CD4-positive, alpha-beta T cell (primary cell): Measurements from ENCODE around the gene PRSS48. TPM values are rescaled to one million over a fixed set of nuclear protein-coding genes. Genes with fewer than 3 reads are reported as not detected.

Experiments used
- ATAC-seq: fragments of 200-7000 bp; cut with Tn5 transposase; one replicate; pipeline ENCODE4 v1.10.0; 2022; ENCODE audit warnings: mild to moderate bottlenecking; ENCODE audit not compliant: poor library complexity
- CTCF ChIA-PET: fragments of 350-600 bp; sonication (Branson Sonifier 250); formaldehyde crosslinking; loops from one replicate; lab custom pipeline; 2021; ENCODE audit warnings: antibody characterized with exemption, inconsistent platforms; lab: Charles Lee
- POLR2A ChIA-PET: fragments of 350-600 bp; sonication (Branson Sonifier 250); formaldehyde crosslinking; loops from one replicate; lab custom pipeline; 2021; ENCODE audit warnings: antibody characterized with exemption, inconsistent platforms; lab: Charles Lee
- DNase-seq, 14 experiments: peaks; one replicate each; pipeline ENCODE4 v3.0.0-alpha.2; 2013 to 2020; ENCODE audit warnings: mixed read lengths in 2 of 14
- H3K27ac ChIP-seq, 2 donors: one replicate each; pipeline versions ENCODE4 v1.5.1 to v1.7.0; 2013; ENCODE audit warnings: low read length in 2 of 2, low read depth in 1 of 2, mild to moderate bottlenecking in 1 of 2
- H3K27me3 ChIP-seq, 2 experiments: 1 replicate in 1 of 2; 2 replicates in 1 of 2; pipeline versions ENCODE4 v1.6.1 to v1.7.0; 2013; ENCODE audit warnings: low read length in 2 of 2, control low read depth in 1 of 2, mild to moderate bottlenecking in 1 of 2, moderate library complexity in 1 of 2; ENCODE audit not compliant: insufficient read depth in 2 of 2, control insufficient read depth in 1 of 2
- H3K36me3 ChIP-seq: one replicate; pipeline ENCODE4 v1.6.1; 2013; ENCODE audit warnings: low read length, control low read depth; ENCODE audit not compliant: insufficient read depth
- H3K4me1 ChIP-seq: one replicate; pipeline ENCODE4 v1.6.1; 2013; ENCODE audit warnings: low read length, control low read depth; ENCODE audit not compliant: insufficient read depth
- H3K4me3 ChIP-seq: one replicate; pipeline ENCODE4 v1.5.1; 2013; ENCODE audit warnings: mild to moderate bottlenecking, low read length, moderate library complexity
- H3K9me3 ChIP-seq, 2 experiments: 1 replicate in 1 of 2; 2 replicates in 1 of 2; pipeline versions ENCODE4 v1.6.1 to v1.7.0; 2013; ENCODE audit warnings: low read length in 2 of 2, mild to moderate bottlenecking in 2 of 2, control low read depth in 1 of 2, moderate library complexity in 1 of 2; ENCODE audit not compliant: control insufficient read depth in 1 of 2, insufficient read depth in 1 of 2
- H3K27ac Mint-ChIP-seq: one replicate; pipeline ENCODE4 v1.8.0; 2020; ENCODE audit warnings: mixed read lengths
- H3K27me3 Mint-ChIP-seq: one replicate; pipeline ENCODE4 v1.8.0; 2021; ENCODE audit warnings: mixed read lengths
- H3K36me3 Mint-ChIP-seq: one replicate; pipeline ENCODE4 v1.8.0; 2021; ENCODE audit warnings: low read depth, mixed read lengths
- H3K4me1 Mint-ChIP-seq: one replicate; pipeline ENCODE4 v1.8.0; 2021; ENCODE audit warnings: low read depth, mixed read lengths
- H3K4me3 Mint-ChIP-seq: one replicate; pipeline ENCODE4 v1.8.0; 2020; ENCODE audit warnings: mild to moderate bottlenecking, mixed read lengths
- H3K9me3 Mint-ChIP-seq: one replicate; pipeline ENCODE4 v1.8.0; 2020; ENCODE audit warnings: mixed read lengths
- intact Hi-C, 2 experiments: fragments of 100-400 bp; cut with DNase I in 1 of 2; cut with micrococcal nuclease in 1 of 2; formaldehyde crosslinking; loops; one replicate each; pipeline versions ENCODE4 v1.15.1 to v1.9.0; 2023 to 2025; cut with DNase I, micrococcal nuclease
- total RNA-seq, 174 experiments: library from RNA in 2 of 174; stranded (reverse) in 2 of 174; gene quantifications; one replicate each; pipeline ENCODE4 v1.2.3 and lab custom pipeline; 2021 to 2026
- TF ChIP-seq, protein P1 (sequence below): fragments of 200-600 bp; IDR thresholded peaks from one replicate; pipeline ENCODE4 v1.8.0; 2022; ENCODE audit warnings: antibody characterized with exemption, mild to moderate bottlenecking

The PRSS48 gene
- total RNA-seq, 2 experiments from 2014 or later = not detected

DNA sequence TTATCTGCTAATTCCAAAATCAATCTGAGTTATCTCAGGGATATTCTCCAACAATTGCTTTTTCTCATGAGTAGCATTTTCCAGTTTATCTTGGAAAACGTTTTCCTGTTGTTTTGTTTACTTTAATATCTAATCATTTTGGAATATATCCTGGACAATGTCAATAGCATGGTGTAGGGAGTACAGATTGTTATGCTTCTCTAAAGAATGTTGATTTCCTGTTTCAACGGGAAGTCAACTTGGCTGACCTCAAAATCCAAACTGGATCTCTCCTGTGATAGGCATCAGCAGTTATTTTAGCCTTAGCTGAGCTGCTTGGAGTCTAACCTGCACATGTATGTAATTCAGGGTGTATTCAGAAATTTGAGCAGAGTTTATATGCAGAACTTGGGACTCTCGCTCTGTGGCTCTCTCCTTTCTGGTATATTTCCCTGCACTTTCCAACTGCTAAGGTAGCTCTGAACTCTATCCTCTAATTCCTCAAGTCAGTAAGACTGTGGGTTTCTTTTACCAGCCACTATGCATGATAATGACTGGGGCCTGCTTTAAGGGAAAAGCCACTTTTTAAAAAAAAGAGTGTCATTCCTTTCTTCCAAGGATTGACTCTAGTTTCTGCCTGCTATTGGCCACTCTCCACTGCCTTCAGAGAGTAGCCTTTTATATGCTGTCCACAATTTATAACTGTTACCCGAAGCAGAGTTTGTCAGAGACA is 7.7 kb downstream of the PRSS48 start:
- CTCF ChIA-PET = no interaction called here
- no peak overlapping the region for H3K27ac Mint-ChIP-seq
- Histone ChIP-seq H3K9me3 (no peaks in the 10 kb centered on the region), H3K4me1 (no peaks in the 10 kb centered on the region), H3K4me3 (no peak overlapping the region), H3K27me3 (no peaks in the 10 kb centered on the region), H3K36me3 (no peaks in the 10 kb centered on the region), H3K27ac (no peak overlapping the region)
- H3K4me1 Mint-ChIP-seq = no peaks in the 10 kb centered on the region
- no peak for ATAC-seq
- peaks cover 8% of the 10 kb centered on the region for H3K9me3 Mint-ChIP-seq
- H3K36me3 Mint-ChIP-seq = no peaks in the 10 kb centered on the region
- POLR2A ChIA-PET = no interaction called here
- no peak overlapping the region for H3K4me3 Mint-ChIP-seq
- TF ChIP-seq, protein P1, sequence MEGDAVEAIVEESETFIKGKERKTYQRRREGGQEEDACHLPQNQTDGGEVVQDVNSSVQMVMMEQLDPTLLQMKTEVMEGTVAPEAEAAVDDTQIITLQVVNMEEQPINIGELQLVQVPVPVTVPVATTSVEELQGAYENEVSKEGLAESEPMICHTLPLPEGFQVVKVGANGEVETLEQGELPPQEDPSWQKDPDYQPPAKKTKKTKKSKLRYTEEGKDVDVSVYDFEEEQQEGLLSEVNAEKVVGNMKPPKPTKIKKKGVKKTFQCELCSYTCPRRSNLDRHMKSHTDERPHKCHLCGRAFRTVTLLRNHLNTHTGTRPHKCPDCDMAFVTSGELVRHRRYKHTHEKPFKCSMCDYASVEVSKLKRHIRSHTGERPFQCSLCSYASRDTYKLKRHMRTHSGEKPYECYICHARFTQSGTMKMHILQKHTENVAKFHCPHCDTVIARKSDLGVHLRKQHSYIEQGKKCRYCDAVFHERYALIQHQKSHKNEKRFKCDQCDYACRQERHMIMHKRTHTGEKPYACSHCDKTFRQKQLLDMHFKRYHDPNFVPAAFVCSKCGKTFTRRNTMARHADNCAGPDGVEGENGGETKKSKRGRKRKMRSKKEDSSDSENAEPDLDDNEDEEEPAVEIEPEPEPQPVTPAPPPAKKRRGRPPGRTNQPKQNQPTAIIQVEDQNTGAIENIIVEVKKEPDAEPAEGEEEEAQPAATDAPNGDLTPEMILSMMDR = no peak
- DNase-seq = no peak
- H3K27me3 Mint-ChIP-seq = peaks cover 7% of the 10 kb centered on the region
- intact Hi-C loops = no loop called here

DNA sequence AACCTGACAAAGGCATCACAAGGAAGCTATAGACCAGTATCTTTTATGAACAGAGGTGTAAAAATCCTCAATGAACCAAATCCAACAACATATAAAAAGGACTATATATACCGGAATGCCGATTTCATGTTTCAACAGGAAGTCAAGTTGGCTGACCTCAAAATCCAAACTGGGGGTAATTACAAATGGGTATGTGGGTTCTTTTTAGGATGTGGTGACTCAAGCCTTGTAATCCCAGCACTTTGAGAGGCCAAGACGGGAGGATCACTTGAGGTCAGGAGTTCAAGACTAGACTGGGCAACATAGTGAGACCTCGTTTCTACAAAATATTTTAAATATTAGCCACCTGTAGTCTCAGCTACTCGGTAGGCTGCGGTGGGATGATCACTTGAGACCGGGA is 10.4 kb downstream of the PRSS48 start:
- no peaks in the 10 kb centered on the region for H3K36me3 ChIP-seq
- peaks cover 8% of the 10 kb centered on the region for H3K9me3 Mint-ChIP-seq
- DNase-seq = no peak
- H3K9me3 ChIP-seq = no peaks in the 10 kb centered on the region
- H3K4me3 Mint-ChIP-seq = no peak overlapping the region
- no peaks in the 10 kb centered on the region for H3K4me1 Mint-ChIP-seq
- intact Hi-C loops = no loop called here
- no peak overlapping the region for H3K27ac ChIP-seq
- POLR2A ChIA-PET = no interaction called here
- ATAC-seq = no peak
- H3K4me3 ChIP-seq = no peak overlapping the region
- no peak overlapping the region for H3K27ac Mint-ChIP-seq
- peaks cover 5% of the 10 kb centered on the region for H3K27me3 Mint-ChIP-seq
- CTCF ChIA-PET = no interaction called here
- no peaks in the 10 kb centered on the region for H3K36me3 Mint-ChIP-seq
- H3K27me3 ChIP-seq = no peaks in the 10 kb centered on the region
- TF ChIP-seq, protein P1 = no peak
- no peaks in the 10 kb centered on the region for H3K4me1 ChIP-seq

DNA sequence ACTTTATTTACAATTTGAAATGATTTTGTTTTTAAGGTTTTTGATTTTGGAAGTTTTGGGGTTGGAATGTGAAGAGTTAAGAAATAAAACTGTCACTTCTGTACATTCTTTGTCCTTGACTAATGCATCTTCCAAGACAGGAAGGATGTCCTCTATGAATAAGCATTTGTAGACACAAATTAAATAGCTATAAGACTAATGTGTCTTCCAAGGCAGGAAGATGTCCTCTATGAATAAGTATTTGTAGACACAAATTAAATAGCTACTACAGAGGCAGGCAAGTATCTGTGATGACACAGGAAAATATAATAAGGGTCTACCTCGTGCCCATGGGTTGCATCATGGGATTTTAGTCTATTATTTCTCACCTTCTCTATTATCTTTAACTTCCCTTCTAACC is 14.5 kb downstream of the PRSS48 start:
- H3K4me1 ChIP-seq = no peaks in the 10 kb centered on the region
- H3K36me3 ChIP-seq = no peaks in the 10 kb centered on the region
- no peaks in the 10 kb centered on the region for H3K27me3 Mint-ChIP-seq
- no peaks in the 10 kb centered on the region for H3K27me3 ChIP-seq
- H3K4me3 ChIP-seq = no peak overlapping the region
- CTCF ChIA-PET = no interaction called here
- no peak overlapping the region for H3K27ac ChIP-seq
- H3K27ac Mint-ChIP-seq = no peak overlapping the region
- ATAC-seq (no peak), DNase-seq (no peak)
- intact Hi-C loops = no loop called here
- H3K36me3 Mint-ChIP-seq = no peaks in the 10 kb centered on the region
- POLR2A ChIA-PET = no interaction called here
- TF ChIP-seq, protein P1 = no peak
- peaks cover 4% of the 10 kb centered on the region for H3K9me3 Mint-ChIP-seq
- H3K9me3 ChIP-seq = no peaks in the 10 kb centered on the region
- H3K4me1 Mint-ChIP-seq = no peaks in the 10 kb centered on the region
- no peak overlapping the region for H3K4me3 Mint-ChIP-seq
